DND-41 (cell line): ENCODE data around the gene SERPINE2.

Source experiments
- CTCF ChIP-seq: IDR thresholded peaks from 2 replicates; pipeline ENCODE4 v1.5.1; 2012; ENCODE audit warnings: borderline replicate concordance, low read length, moderate library complexity, mild to moderate bottlenecking; ENCODE audit not compliant: poor library complexity, severe bottlenecking; ENCODE audit errors: extremely low read depth
- EZH2 ChIP-seq: IDR thresholded peaks from 3 replicates; pipeline ENCODE4 v1.6.1; 2012; ENCODE audit warnings: borderline replicate concordance, low read depth, mild to moderate bottlenecking, moderate library complexity, low read length, inconsistent platforms; ENCODE audit not compliant: severe bottlenecking

GRCh38 chr2:224046752-224047151 lies 7.7 kb upstream of the SERPINE2 start:
- TF ChIP-seq CTCF (no peak), EZH2 (no peak)
